Thoracic aorta (tissue), 2 donors: ENCODE data around the gene ZNF611. TPM values are rescaled to one million over a fixed set of nuclear protein-coding genes. Genes with fewer than 3 reads are reported as not detected.
"Not testable (repeated sequence)": the region's sequence is repeated elsewhere in the genome, so short reads cannot be mapped to it uniquely, and the experiment has no call there.

Experiments
- ATAC-seq: fragments of 150-250 bp; one replicate; pipeline ENCODE4 v1.8.0; 2017; ENCODE audit warnings: low read depth; ENCODE audit not compliant: insufficient number of reproducible peaks, low FRiP score
- DNase-seq: peaks from one replicate; pipeline ENCODE4 v3.0.0-alpha.2; 2020; ENCODE audit warnings: low spot score
- H3K27ac ChIP-seq, 2 donors: fragments of 200-600 bp; sonication (generic); 1 replicate in 1 of 2; 2 replicates in 1 of 2; pipeline ENCODE4 v1.5.1; 2016; ENCODE audit warnings: mild to moderate bottlenecking in 2 of 2, moderate library complexity in 2 of 2
- H3K27me3 ChIP-seq: fragments of 200-600 bp; sonication (generic); replicated peaks from 2 replicates; pipeline ENCODE4 v1.6.0; 2016; ENCODE audit warnings: mild to moderate bottlenecking; ENCODE audit not compliant: insufficient read depth
- H3K36me3 ChIP-seq: fragments of 200-600 bp; sonication (generic); one replicate; pipeline ENCODE4 v1.5.1; 2016
- H3K4me1 ChIP-seq, 2 donors: fragments of 200-600 bp; sonication (generic); 1 replicate in 1 of 2; 2 replicates in 1 of 2; pipeline versions ENCODE4 v1.5.1 to v1.6.0; 2016; ENCODE audit warnings: low read depth in 2 of 2, mild to moderate bottlenecking in 1 of 2; ENCODE audit not compliant: control insufficient read depth in 1 of 2
- H3K4me3 ChIP-seq: fragments of 200-600 bp; sonication (generic); 2 replicates; pipeline ENCODE4 v1.5.1; 2016; ENCODE audit warnings: mild to moderate bottlenecking
- H3K9me3 ChIP-seq: fragments of 200-600 bp; sonication (generic); 2 replicates; pipeline ENCODE4 v1.5.1; 2016
- total RNA-seq, 2 donors: library from RNA; depleted of rRNA; stranded (reverse); fragments of >200 nt; gene quantifications; one replicate each; pipeline versions ENCODE4 v1.1.0 to v1.2.3, GENCODE V29; 2016
- TF ChIP-seq, protein P1 (sequence below): fragments of 200-600 bp; sonication (generic); IDR thresholded peaks from one replicate; pipeline ENCODE4 v1.5.1; 2019; ENCODE audit warnings: antibody characterized with exemption

The ZNF611 gene
- total RNA-seq, 2 donors from 2014 or later = 26.3 to 30.0 TPM

DNA sequence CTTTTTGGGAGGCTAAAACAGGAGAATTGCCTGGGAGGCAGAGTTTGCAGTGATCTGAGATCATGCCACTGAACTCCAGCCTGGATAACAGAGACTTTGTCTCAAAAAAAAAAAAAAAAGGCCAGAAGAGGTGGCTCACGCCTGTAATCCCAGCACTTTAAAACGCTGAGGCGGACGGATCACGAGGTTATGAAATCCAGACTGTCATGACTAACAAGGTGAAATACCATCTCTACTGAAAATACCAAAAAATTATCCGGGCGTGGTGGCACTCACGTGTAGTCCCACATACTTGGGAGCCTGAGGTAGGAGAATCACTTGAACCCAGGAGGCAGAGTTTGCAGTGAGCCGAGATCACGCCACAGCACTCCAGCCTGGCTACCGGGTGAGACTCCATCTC is 39.9 kb downstream of the ZNF611 start:
- Histone ChIP-seq H3K27ac (no peak overlapping the region), H3K27me3 (no peaks in the 10 kb centered on the region), H3K36me3 (no peaks in the 10 kb centered on the region), H3K9me3 (no peaks in the 10 kb centered on the region), H3K4me1 (peaks cover 0 to 9% of the 10 kb centered on the region in 2 donors), H3K4me3 (no peak overlapping the region)
- TF ChIP-seq, protein P1, sequence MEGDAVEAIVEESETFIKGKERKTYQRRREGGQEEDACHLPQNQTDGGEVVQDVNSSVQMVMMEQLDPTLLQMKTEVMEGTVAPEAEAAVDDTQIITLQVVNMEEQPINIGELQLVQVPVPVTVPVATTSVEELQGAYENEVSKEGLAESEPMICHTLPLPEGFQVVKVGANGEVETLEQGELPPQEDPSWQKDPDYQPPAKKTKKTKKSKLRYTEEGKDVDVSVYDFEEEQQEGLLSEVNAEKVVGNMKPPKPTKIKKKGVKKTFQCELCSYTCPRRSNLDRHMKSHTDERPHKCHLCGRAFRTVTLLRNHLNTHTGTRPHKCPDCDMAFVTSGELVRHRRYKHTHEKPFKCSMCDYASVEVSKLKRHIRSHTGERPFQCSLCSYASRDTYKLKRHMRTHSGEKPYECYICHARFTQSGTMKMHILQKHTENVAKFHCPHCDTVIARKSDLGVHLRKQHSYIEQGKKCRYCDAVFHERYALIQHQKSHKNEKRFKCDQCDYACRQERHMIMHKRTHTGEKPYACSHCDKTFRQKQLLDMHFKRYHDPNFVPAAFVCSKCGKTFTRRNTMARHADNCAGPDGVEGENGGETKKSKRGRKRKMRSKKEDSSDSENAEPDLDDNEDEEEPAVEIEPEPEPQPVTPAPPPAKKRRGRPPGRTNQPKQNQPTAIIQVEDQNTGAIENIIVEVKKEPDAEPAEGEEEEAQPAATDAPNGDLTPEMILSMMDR = no peak
- ATAC-seq = no peak
- DNase-seq = no peak

GRCh38 chr19:52694281-52694680 is 40.6 kb downstream of the ZNF611 start:
- H3K27ac ChIP-seq, H3K36me3 ChIP-seq, H3K4me3 ChIP-seq, DNase-seq, H3K27me3 ChIP-seq, ATAC-seq, H3K9me3 ChIP-seq: not testable (repeated sequence)
- H3K4me1 ChIP-seq = peaks cover 0 to 10% of the 10 kb centered on the region in 2 donors

GRCh38 chr19:52692431-52693008 is 42.3 kb downstream of the ZNF611 start:
- DNase-seq (no peak), ATAC-seq (no peak)
- Histone ChIP-seq H3K36me3 (no peaks in the 10 kb centered on the region), H3K27ac (no peak overlapping the region), H3K27me3 (no peaks in the 10 kb centered on the region), H3K4me1 (peaks cover 0 to 24% of the 10 kb centered on the region in 2 donors), H3K9me3 (no peaks in the 10 kb centered on the region), H3K4me3 (no peak overlapping the region)
- TF ChIP-seq, protein P1 = no peak

DNA sequence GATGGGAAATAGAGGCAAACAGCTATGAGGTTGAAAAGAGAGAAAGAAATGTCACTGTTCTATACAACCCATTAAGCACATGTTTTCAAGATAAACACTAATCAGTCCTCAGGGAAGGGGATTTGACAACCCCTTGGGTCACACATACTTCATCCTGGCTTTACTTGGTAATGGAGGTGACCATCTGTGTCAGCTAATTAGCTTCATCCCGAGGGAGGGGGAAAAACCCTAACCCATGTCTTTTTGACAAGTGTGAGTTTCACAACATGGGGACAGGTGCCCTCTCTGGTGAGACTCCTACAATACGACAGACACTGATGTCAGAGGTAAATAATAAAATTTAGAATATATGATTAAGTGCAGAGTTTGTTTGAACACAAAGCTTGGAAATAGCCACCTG is 43.1 kb downstream of the ZNF611 start:
- no peaks in the 10 kb centered on the region for H3K27me3 ChIP-seq
- DNase-seq = no peak
- no peak for ATAC-seq
- H3K27ac ChIP-seq = peak overlapping the region; percentile 92 to 96
- no peaks in the 10 kb centered on the region for H3K36me3 ChIP-seq
- H3K9me3 ChIP-seq = no peaks in the 10 kb centered on the region
- H3K4me1 ChIP-seq = peaks cover 0 to 26% of the 10 kb centered on the region in 2 donors
- H3K4me3 ChIP-seq = peak overlapping the region; percentile 71
- TF ChIP-seq, protein P1 = no peak

DNA sequence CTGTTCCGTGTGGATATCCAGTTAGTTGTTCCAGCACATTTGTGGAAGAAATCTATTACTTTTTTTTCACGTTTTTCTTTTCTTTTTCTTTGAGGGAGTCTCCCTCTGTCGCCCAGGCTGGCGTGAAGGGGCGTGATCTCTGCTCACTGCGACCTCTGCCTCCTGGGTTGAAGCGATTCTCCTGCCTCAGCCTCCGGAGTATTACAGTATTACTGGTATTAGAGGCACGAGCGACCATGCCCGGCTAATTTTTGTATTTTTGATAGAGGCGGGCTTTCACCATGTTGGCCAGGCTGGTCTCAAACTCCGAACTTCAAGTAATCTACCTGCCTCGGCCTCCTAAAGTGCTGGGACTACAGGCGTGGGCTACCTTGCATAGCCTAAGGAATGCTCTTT is 43.6 kb downstream of the ZNF611 start:
- no peaks in the 10 kb centered on the region for H3K27me3 ChIP-seq
- no peaks in the 10 kb centered on the region for H3K9me3 ChIP-seq
- ATAC-seq (no peak), DNase-seq (no peak)
- TF ChIP-seq, protein P1 = no peak
- peak overlapping the region; percentile 71 for H3K4me3 ChIP-seq
- peaks cover 3 to 30% of the 10 kb centered on the region in 2 donors for H3K4me1 ChIP-seq
- no peaks in the 10 kb centered on the region for H3K36me3 ChIP-seq
- H3K27ac ChIP-seq = peak overlapping the region; percentile 92 to 96
